GM19324 (cell line): ENCODE measurements around the gene PHLDB1.

Source experiments
- ATAC-seq: cut with Tn5 transposase; IDR thresholded peaks from one replicate; pipeline ENCODE4 v1.9.1; 2021; ENCODE audit warnings: mild to moderate bottlenecking, moderate library complexity; ENCODE audit not compliant: unreplicated experiment, low FRiP score

PHLDB1 gene

GRCh38 chr11:118621071-118621783 is 13.8 kb downstream of the PHLDB1 start:
- ATAC-seq: no peak

GRCh38 chr11:118621784-118622375 is 14.5 kb downstream of the PHLDB1 start:
- ATAC-seq: no peak

- no peak for ATAC-seq
Measured at GRCh38 chr11:118622376-118623268, 15.2 kb downstream of the PHLDB1 start.

GRCh38 chr11:118623269-118623655 is 15.8 kb downstream of the PHLDB1 start:
- no peak for ATAC-seq

GRCh38 chr11:118625036-118625690 is 17.7 kb downstream of the PHLDB1 start:
- no peak for ATAC-seq

GRCh38 chr11:118625976-118626375 is 18.6 kb downstream of the PHLDB1 start:
- no peak for ATAC-seq

- no peak for ATAC-seq
Measured at GRCh38 chr11:118627566-118627965, 20.2 kb downstream of the PHLDB1 start.

GRCh38 chr11:118628031-118628430 is 20.6 kb downstream of the PHLDB1 start:
- ATAC-seq: no peak

GRCh38 chr11:118628432-118628831 is 21.0 kb downstream of the PHLDB1 start:
- ATAC-seq: no peak

- no peak for ATAC-seq
Measured at GRCh38 chr11:118628861-118629549, 21.6 kb downstream of the PHLDB1 start.

GRCh38 chr11:118629761-118630661 is 22.6 kb downstream of the PHLDB1 start:
- no peak for ATAC-seq

GRCh38 chr11:118631142-118631909 is 23.9 kb downstream of the PHLDB1 start:
- ATAC-seq: no peak

GRCh38 chr11:118632577-118633318 is 25.3 kb downstream of the PHLDB1 start:
- ATAC-seq: no peak

GRCh38 chr11:118633319-118633690 is 25.9 kb downstream of the PHLDB1 start:
- ATAC-seq: no peak

- ATAC-seq: no peak
Measured at GRCh38 chr11:118633979-118634378, 26.6 kb downstream of the PHLDB1 start.

- ATAC-seq: no peak
Measured at GRCh38 chr11:118634431-118635236, 27.2 kb downstream of the PHLDB1 start.

GRCh38 chr11:118635237-118635591 is 27.8 kb downstream of the PHLDB1 start:
- ATAC-seq: no peak
